HCT116 (cell line): ENCODE results near the gene NFS1. TPM values are rescaled to one million over a fixed set of nuclear protein-coding genes. Genes with fewer than 3 reads are reported as not detected.

ENCODE experiments used
- ATAC-seq: fragments of 200-7000 bp; cut with Tn5 transposase; 2 replicates; pipeline ENCODE4 v1.9.1; 2020; ENCODE audit warnings: mild to moderate bottlenecking, moderate library complexity
- BruUV-seq: library from RNA; stranded (reverse); fragments of 400-500 nt; replicated peaks from 2 replicates; lab custom pipeline; 2021; lab: Mats Ljungman, UMichigan
- CTCF ChIA-PET: fragments of 300-600 bp; sonication (Branson Sonifier 250); formaldehyde crosslinking; loops from one replicate; lab custom pipeline; 2021; ENCODE audit warnings: antibody characterized with exemption; lab: Charles Lee
- POLR2A ChIA-PET: fragments of 300-600, 350-600 bp; sonication (Branson Sonifier 250); formaldehyde crosslinking; loops from one replicate; lab custom pipeline; 2021; ENCODE audit warnings: antibody characterized with exemption; lab: Charles Lee
- RAD21 ChIA-PET, 2 experiments: fragments of 300-600 bp; sonication (Branson Sonifier 250); formaldehyde crosslinking; loops; one replicate each; lab custom pipeline; 2023; ENCODE audit warnings: low total read pairs in 2 of 2; ENCODE audit not compliant: uncharacterized antibody in 2 of 2, unreplicated experiment in 2 of 2, low non-redundant PET in 1 of 2; lab: Charles Lee
- DNase-seq: peaks from one replicate; pipeline ENCODE4 v3.0.0-alpha.2; 2010; ENCODE audit warnings: low read depth, low spot score
- H2AFZ ChIP-seq: fragments of 200-600 bp; shearing (Covaris generic), sonication (generic); 2 replicates; pipeline ENCODE4 v1.6.1; 2017; ENCODE audit warnings: low read depth, mixed run types, mixed read lengths, antibody characterized with exemption, low read length; ENCODE audit not compliant: poor library complexity, severe bottlenecking
- H3K27ac ChIP-seq: 2 replicates; pipeline ENCODE4 v1.5.1; 2012; ENCODE audit warnings: low read depth, low read length
- H3K27me3 ChIP-seq: fragments of 200-600 bp; sonication (generic); 2 replicates; pipeline ENCODE4 v1.6.1; 2016; ENCODE audit warnings: mixed run types, low read length, mixed read lengths; ENCODE audit not compliant: insufficient read depth
- H3K36me3 ChIP-seq, 2 experiments: fragments of 200-500 bp in 1 of 2; fragments of 200-600 bp in 1 of 2; sonication (Bioruptor generic) in 1 of 2; sonication (generic) in 1 of 2; 2 replicates each; pipeline versions ENCODE4 v1.5.1 to v1.6.1; 2014 to 2016; ENCODE audit warnings: low read length in 2 of 2, inconsistent platforms in 1 of 2, mixed read lengths in 1 of 2, mixed run types in 1 of 2; ENCODE audit not compliant: insufficient read depth in 2 of 2, control insufficient read depth in 1 of 2
- H3K4me1 ChIP-seq, 2 experiments: fragments of 200-600 bp in 1 of 2; sonication (generic) in 1 of 2; 2 replicates each; pipeline versions ENCODE4 v1.5.1 to v1.6.1; 2012 to 2017; ENCODE audit warnings: low read length in 2 of 2, inconsistent platforms in 1 of 2, mild to moderate bottlenecking in 1 of 2, mixed read lengths in 1 of 2, mixed run types in 1 of 2, moderate library complexity in 1 of 2; ENCODE audit not compliant: insufficient read depth in 2 of 2, control insufficient read depth in 1 of 2
- H3K4me2 ChIP-seq: fragments of 200-600 bp; sonication (generic); 2 replicates; pipeline ENCODE4 v1.6.1; 2017; ENCODE audit warnings: mixed run types, low read length, mixed read lengths
- H3K4me3 ChIP-seq, 2 experiments: fragments of 200-600 bp in 1 of 2; sonication (generic) in 1 of 2; replicated peaks in 1 of 2; 2 replicates each; pipeline ENCODE4 v1.5.1; 2011 to 2016; ENCODE audit warnings: low read length in 2 of 2, control low read depth in 1 of 2, low read depth in 1 of 2, mild to moderate bottlenecking in 1 of 2, mixed read lengths in 1 of 2, mixed run types in 1 of 2
- H3K79me2 ChIP-seq: fragments of 200-600 bp; sonication (generic); 2 replicates; pipeline ENCODE4 v1.6.1; 2017; ENCODE audit warnings: mild to moderate bottlenecking, mixed run types, low read length, moderate library complexity, mixed read lengths; ENCODE audit not compliant: insufficient read depth
- H3K9ac ChIP-seq: fragments of 200-600 bp; sonication (generic); 2 replicates; pipeline ENCODE4 v1.6.1; 2016; ENCODE audit warnings: low read length, mixed read lengths
- H3K9me2 ChIP-seq: fragments of 200-600 bp; sonication (generic), shearing (Covaris generic); 2 replicates; pipeline ENCODE4 v1.6.1; 2017; ENCODE audit warnings: mixed run types, mild to moderate bottlenecking, moderate library complexity; ENCODE audit not compliant: insufficient read depth
- H3K9me3 ChIP-seq, 2 experiments: fragments of 200-500 bp in 1 of 2; fragments of 200-600 bp in 1 of 2; sonication (Bioruptor generic) in 1 of 2; sonication (generic) in 1 of 2; 2 replicates each; pipeline ENCODE4 v1.6.1; 2014 to 2017; ENCODE audit warnings: low read length in 2 of 2, mixed read lengths in 2 of 2, inconsistent platforms in 1 of 2, low read depth in 1 of 2, mild to moderate bottlenecking in 1 of 2, mixed run types in 1 of 2, moderate library complexity in 1 of 2; ENCODE audit not compliant: control insufficient read depth in 1 of 2, insufficient read depth in 1 of 2
- H4K20me1 ChIP-seq: fragments of 200-600 bp; sonication (generic), shearing (Covaris generic); 2 replicates; pipeline ENCODE4 v1.6.1; 2017; ENCODE audit warnings: mixed run types, mild to moderate bottlenecking, moderate library complexity; ENCODE audit not compliant: insufficient read depth
- CBX3 ChIP-seq: IDR thresholded peaks from 2 replicates; pipeline ENCODE4 v1.6.1; 2012; ENCODE audit warnings: low read depth
- CEBPB ChIP-seq: IDR thresholded peaks from 2 replicates; pipeline ENCODE4 v1.6.1; 2012; ENCODE audit warnings: low read depth
- EGR1 ChIP-seq: IDR thresholded peaks from 2 replicates; pipeline ENCODE4 v1.6.1; 2012; ENCODE audit warnings: low read depth
- EZH2 ChIP-seq: fragments of 200-600 bp; sonication (generic); IDR thresholded peaks from 2 replicates; pipeline ENCODE4 v1.6.1; 2017; ENCODE audit warnings: antibody characterized with exemption, mixed run types
- EZH2phosphoT487 ChIP-seq: fragments of 200-600 bp; IDR thresholded peaks from 2 replicates; pipeline ENCODE4 v1.6.1; 2018; ENCODE audit warnings: antibody characterized with exemption, borderline replicate concordance
- FOSL1 ChIP-seq: IDR thresholded peaks from 2 replicates; pipeline ENCODE4 v1.6.1; 2012; ENCODE audit warnings: low read depth
- JUND ChIP-seq: IDR thresholded peaks from 2 replicates; pipeline ENCODE4 v1.6.1; 2012
- POLR2AphosphoS5 ChIP-seq: IDR thresholded peaks from 2 replicates; pipeline ENCODE4 v1.6.1; 2011; ENCODE audit warnings: mild to moderate bottlenecking, low read depth, low read length, moderate library complexity
- SP1 ChIP-seq: IDR thresholded peaks from 2 replicates; pipeline ENCODE4 v1.6.1; 2012; ENCODE audit warnings: low read depth
- SRF ChIP-seq: IDR thresholded peaks from 2 replicates; pipeline ENCODE4 v1.6.1; 2012; ENCODE audit warnings: low read depth
- TCF7L2 ChIP-seq: IDR thresholded peaks from 2 replicates; pipeline ENCODE4 v1.7.0; 2011; ENCODE audit warnings: borderline replicate concordance, inconsistent platforms; ENCODE audit not compliant: insufficient read depth, insufficient read length; ENCODE audit errors: extremely low read depth
- YY1 ChIP-seq: IDR thresholded peaks from 2 replicates; pipeline ENCODE4 v1.6.1; 2011; ENCODE audit warnings: low read length, low read depth, moderate library complexity, mild to moderate bottlenecking; ENCODE audit not compliant: insufficient replicate concordance; ENCODE audit errors: extremely low read depth
- ZFX ChIP-seq: fragments of 450-650 bp; IDR thresholded peaks from 2 replicates; pipeline ENCODE4 v1.6.1; 2017
- ZNF274 ChIP-seq: fragments of 200-500 bp; sonication (Bioruptor generic); IDR thresholded peaks from 2 replicates; pipeline ENCODE4 v1.6.1; 2014; ENCODE audit warnings: mild to moderate bottlenecking, low read depth, low read length, inconsistent platforms
- intact Hi-C: fragments of 100-400 bp; cut with micrococcal nuclease; formaldehyde crosslinking; loops from 2 replicates; pipeline ENCODE4 v1.10.0; 2022
- total RNA-seq: library from RNA; stranded (reverse); gene quantifications from one replicate; pipeline ENCODE4 v1.2.1, GENCODE V29; 2021; ENCODE audit not compliant: unreplicated experiment
- TF ChIP-seq, protein P1 (sequence below), 3 experiments: fragments of 200-600 bp in 1 of 3; sonication (generic) in 1 of 3; IDR thresholded peaks in 2 of 3; conservative IDR thresholded peaks in 1 of 3; 2 replicates each; pipeline ENCODE4 v1.5.1; 2012 to 2017; ENCODE audit warnings: low read depth in 2 of 3, low read length in 2 of 3, antibody characterized with exemption in 1 of 3, borderline replicate concordance in 1 of 3, control low read depth in 1 of 3, mild to moderate bottlenecking in 1 of 3, mixed read lengths in 1 of 3, mixed run types in 1 of 3, moderate library complexity in 1 of 3; ENCODE audit not compliant: insufficient read depth in 1 of 3
- TF ChIP-seq, protein P2 (sequence below): IDR thresholded peaks from 2 replicates; pipeline ENCODE4 v1.6.1; 2012
- TF ChIP-seq, protein P3 (sequence below): IDR thresholded peaks from 2 replicates; pipeline ENCODE4 v1.6.1; 2011; ENCODE audit warnings: mild to moderate bottlenecking, low read length, moderate library complexity; ENCODE audit not compliant: insufficient replicate concordance; ENCODE audit errors: extremely low read depth
- TF ChIP-seq, protein P4 (sequence below): IDR thresholded peaks from 2 replicates; pipeline ENCODE4 v1.6.1; 2012; ENCODE audit warnings: low read depth

NFS1 gene
- total RNA-seq, 1 experiment from 2014 or later, result 33.9 TPM

DNA sequence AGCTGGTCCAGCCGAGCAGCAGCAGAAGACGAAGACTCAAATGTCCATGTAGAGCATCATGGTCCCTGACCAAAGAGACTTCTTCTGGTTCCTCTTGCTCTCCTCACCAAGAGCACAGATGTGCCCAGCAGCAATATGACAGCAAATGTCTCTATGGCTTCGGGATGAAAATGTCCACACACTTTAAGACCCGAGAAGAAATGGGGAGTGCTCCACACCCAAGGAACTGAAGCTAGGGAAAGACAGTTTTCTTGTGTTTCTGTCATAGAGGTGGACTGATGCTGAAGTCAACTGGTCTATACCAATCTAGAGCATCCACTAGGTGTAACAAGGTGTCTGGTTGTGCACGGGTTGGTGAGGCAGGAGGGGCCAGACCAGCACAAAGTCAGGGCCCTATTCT, 29.9 kb downstream of the NFS1 start:
- ChIA-PET POLR2A (no interaction called here), RAD21 (no interaction called here), CTCF (no interaction called here)
- H4K20me1 ChIP-seq, result no peaks in the 10 kb centered on the region
- peaks cover 0 to 4% of the 10 kb centered on the region in 2 experiments; a peak in 1 of 4 replicates for H3K4me1 ChIP-seq
- H3K27ac ChIP-seq, result no peak overlapping the region
- no peaks in the 10 kb centered on the region for H3K9me2 ChIP-seq
- peaks cover 18 to 28% of the 10 kb centered on the region in 2 experiments; a peak in 3 of 4 replicates for H3K36me3 ChIP-seq
- peaks cover 5% of the 10 kb centered on the region for H3K79me2 ChIP-seq
- no TSS peak for BruUV-seq
- H3K4me3 ChIP-seq, result no peak overlapping the region
- H3K27me3 ChIP-seq, result no peaks in the 10 kb centered on the region
- intact Hi-C loops, result no loop called here
- H2AFZ ChIP-seq, result no peak overlapping the region
- H3K4me2 ChIP-seq, result no peak overlapping the region
- TF ChIP-seq JUND (no peak), CEBPB (no peak), ZNF274 (no peak), FOSL1 (no peak), EZH2phosphoT487 (no peak), EZH2 (no peak), TCF7L2 (no peak), SRF (no peak), ZFX (no peak), POLR2AphosphoS5 (no peak), SP1 (no peak), YY1 (no peak), CBX3 (no peak), EGR1 (no peak)
- TF ChIP-seq, protein P1, sequence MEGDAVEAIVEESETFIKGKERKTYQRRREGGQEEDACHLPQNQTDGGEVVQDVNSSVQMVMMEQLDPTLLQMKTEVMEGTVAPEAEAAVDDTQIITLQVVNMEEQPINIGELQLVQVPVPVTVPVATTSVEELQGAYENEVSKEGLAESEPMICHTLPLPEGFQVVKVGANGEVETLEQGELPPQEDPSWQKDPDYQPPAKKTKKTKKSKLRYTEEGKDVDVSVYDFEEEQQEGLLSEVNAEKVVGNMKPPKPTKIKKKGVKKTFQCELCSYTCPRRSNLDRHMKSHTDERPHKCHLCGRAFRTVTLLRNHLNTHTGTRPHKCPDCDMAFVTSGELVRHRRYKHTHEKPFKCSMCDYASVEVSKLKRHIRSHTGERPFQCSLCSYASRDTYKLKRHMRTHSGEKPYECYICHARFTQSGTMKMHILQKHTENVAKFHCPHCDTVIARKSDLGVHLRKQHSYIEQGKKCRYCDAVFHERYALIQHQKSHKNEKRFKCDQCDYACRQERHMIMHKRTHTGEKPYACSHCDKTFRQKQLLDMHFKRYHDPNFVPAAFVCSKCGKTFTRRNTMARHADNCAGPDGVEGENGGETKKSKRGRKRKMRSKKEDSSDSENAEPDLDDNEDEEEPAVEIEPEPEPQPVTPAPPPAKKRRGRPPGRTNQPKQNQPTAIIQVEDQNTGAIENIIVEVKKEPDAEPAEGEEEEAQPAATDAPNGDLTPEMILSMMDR (IDR thresholded peaks at IDR 0.05 in 2 of 3, conservative IDR thresholded peaks at IDR 0.05 in 1 of 3; ENCODE audit: borderline replicate concordance in 1 of 3, insufficient read depth in 1 of 3, low read depth in 2 of 3, low read length in 2 of 3), result no peak
- TF ChIP-seq, protein P2, sequence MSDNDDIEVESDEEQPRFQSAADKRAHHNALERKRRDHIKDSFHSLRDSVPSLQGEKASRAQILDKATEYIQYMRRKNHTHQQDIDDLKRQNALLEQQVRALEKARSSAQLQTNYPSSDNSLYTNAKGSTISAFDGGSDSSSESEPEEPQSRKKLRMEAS, result no peak
- TF ChIP-seq, protein P3, sequence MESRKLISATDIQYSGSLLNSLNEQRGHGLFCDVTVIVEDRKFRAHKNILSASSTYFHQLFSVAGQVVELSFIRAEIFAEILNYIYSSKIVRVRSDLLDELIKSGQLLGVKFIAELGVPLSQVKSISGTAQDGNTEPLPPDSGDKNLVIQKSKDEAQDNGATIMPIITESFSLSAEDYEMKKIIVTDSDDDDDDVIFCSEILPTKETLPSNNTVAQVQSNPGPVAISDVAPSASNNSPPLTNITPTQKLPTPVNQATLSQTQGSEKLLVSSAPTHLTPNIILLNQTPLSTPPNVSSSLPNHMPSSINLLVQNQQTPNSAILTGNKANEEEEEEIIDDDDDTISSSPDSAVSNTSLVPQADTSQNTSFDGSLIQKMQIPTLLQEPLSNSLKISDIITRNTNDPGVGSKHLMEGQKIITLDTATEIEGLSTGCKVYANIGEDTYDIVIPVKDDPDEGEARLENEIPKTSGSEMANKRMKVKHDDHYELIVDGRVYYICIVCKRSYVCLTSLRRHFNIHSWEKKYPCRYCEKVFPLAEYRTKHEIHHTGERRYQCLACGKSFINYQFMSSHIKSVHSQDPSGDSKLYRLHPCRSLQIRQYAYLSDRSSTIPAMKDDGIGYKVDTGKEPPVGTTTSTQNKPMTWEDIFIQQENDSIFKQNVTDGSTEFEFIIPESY, result no peak
- TF ChIP-seq, protein P4, sequence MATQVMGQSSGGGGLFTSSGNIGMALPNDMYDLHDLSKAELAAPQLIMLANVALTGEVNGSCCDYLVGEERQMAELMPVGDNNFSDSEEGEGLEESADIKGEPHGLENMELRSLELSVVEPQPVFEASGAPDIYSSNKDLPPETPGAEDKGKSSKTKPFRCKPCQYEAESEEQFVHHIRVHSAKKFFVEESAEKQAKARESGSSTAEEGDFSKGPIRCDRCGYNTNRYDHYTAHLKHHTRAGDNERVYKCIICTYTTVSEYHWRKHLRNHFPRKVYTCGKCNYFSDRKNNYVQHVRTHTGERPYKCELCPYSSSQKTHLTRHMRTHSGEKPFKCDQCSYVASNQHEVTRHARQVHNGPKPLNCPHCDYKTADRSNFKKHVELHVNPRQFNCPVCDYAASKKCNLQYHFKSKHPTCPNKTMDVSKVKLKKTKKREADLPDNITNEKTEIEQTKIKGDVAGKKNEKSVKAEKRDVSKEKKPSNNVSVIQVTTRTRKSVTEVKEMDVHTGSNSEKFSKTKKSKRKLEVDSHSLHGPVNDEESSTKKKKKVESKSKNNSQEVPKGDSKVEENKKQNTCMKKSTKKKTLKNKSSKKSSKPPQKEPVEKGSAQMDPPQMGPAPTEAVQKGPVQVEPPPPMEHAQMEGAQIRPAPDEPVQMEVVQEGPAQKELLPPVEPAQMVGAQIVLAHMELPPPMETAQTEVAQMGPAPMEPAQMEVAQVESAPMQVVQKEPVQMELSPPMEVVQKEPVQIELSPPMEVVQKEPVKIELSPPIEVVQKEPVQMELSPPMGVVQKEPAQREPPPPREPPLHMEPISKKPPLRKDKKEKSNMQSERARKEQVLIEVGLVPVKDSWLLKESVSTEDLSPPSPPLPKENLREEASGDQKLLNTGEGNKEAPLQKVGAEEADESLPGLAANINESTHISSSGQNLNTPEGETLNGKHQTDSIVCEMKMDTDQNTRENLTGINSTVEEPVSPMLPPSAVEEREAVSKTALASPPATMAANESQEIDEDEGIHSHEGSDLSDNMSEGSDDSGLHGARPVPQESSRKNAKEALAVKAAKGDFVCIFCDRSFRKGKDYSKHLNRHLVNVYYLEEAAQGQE, result no peak
- no peak for ATAC-seq
- H3K9ac ChIP-seq, result no peak overlapping the region
- no peak for DNase-seq
- H3K9me3 ChIP-seq, result no peaks in the 10 kb centered on the region
